OCI-M1 (cell line): ENCODE results near the gene DDC.
"Not testable (repeated sequence)": the region's sequence is repeated elsewhere in the genome, so short reads cannot be mapped to it uniquely, and the experiment has no call there.

Experiments used
- DNase-seq: peaks from one replicate; lab custom pipeline; 2025; lab: John Stamatoyannopoulos, UW

The DDC gene

GRCh38 chr7:50519350-50519749, 45.9 kb downstream of the DDC start:
- DNase-seq, result not testable (repeated sequence)

DNA sequence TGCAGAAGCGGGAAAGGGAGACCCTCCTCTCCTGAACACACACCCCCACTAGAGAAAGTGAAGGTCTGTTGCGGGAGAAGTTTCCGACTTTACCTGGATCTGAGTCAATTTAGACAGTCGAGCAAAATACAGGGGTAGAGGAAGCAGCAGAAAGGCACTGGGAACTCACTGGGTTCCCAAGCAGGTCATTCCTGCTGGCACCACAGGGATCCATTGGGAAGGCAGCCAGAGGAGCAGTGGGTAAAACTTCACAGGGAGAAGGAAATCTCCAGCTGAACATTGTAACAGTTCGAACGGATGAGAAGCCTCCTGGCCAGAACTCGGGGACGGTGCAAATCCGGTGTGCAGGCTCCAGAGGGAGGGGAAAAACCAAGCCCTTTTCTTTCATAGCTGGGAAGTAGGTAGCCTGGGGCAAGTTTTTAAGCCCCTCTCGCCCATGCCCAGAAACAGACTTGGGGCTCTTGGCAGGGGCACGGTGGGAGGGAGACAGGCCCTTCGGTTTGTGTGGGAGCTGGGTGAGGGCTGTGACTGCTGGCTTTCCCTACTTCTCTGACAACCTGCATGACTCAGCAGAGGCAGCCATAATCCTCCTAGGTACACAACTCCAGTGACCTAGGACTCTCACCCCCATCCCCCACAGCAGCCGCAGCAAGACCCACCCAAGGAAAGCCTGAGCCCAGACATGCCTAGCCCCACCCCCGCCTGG, 51.9 kb downstream of the DDC start:
- DNase-seq, result no peak

DNA sequence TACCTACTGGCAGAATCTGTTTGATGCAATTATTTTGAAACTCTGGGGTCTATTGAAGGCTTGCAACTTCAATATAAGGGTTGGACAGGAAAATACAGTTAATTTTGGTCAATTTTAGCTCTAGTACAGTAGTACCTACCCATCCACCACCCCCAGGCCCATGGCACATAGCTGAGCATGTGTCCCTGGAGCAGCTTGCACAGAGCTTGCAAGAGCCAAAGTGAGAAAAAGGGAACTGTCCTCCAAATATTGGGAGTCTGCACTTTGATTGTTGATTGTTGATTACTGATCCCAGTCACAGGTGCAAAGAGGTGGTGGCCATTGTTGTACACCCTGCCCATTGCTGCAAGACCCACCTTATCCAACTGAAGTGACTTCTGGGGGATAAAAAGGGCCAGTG, 52.8 kb downstream of the DDC start:
- no peak for DNase-seq

DNA sequence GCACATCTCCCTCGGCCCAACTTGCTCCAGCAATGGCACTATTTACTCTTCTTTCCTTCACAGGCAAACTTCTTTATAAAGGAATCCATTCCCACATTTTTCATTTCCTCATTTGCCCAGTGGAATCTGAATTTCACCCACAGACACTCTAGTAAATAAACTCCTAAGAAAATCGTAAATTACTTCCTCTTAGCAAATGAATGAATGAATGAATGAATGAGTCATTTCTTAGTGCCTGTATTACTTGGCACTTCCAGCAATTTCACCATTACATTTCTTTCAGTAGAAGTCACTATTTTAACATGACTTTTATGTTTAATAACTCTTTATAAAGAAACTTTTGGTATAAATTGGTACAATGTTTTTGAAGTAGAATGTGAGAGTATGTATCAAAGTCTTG, 55.7 kb downstream of the DDC start:
- DNase-seq, result no peak

- no peak for DNase-seq
These were observed 56.7 kb downstream of the DDC start for GRCh38 chr7:50508471-50508943.

DNA sequence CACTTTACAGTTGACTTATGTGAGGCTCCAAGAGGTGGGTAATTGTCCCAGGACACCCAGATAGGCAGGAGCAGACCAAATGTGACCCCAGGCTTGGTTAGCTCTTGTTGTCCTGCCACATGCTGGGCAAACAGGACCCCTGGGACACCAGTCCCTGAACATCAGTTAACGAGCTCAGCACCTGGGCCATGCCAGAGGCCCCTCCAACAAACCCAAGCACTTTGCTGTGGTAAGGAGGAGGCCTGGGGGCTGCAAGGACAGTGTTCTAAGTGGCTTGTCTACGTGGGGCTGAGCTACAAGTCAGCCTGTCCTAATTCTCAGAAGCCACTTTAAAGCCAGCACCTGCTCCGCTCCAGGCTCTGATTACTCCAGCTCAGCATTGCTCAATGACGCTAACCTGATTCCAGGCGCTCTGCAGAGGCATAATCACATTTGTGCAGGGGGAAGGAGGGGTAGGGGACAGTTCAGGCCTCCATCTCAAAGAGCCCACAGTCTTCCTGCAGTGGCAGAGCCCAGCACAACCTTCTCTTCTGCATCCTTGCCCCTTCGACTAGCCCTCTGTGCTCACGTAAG, 57.2 kb downstream of the DDC start:
- no peak for DNase-seq

DNA sequence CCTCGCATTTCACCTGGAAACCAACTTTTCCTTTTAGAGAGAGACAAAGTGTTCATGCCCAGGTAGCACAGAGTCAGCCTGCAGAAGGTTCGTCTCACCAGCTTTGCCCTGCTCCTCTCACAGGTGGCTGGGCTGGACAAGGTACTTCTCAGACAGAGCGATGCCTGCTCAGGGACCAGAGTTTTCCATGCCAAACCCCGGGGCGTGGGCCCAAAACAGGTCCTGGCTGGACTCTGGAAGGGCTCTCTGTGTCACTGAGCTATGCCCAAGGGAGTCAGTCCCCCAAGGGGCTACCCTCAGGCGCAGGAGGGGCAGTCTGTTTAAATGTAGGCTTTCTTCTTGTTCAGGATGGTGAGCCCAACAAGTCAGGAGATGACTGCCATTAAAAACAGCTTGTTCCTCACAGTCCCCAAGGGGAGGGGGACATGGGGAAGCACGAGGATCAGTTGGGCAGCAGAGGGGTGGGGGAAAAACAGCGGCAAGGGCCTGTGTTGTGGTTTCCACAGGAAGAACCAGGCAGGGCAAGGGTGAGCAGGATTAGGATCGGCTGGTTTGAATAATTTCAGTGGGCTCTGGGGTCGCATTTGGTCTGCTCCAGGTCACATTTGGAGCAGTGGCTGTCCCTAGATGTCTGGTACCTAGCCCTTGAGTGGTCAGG, 59.5 kb downstream of the DDC start:
- DNase-seq, result no peak

DNA sequence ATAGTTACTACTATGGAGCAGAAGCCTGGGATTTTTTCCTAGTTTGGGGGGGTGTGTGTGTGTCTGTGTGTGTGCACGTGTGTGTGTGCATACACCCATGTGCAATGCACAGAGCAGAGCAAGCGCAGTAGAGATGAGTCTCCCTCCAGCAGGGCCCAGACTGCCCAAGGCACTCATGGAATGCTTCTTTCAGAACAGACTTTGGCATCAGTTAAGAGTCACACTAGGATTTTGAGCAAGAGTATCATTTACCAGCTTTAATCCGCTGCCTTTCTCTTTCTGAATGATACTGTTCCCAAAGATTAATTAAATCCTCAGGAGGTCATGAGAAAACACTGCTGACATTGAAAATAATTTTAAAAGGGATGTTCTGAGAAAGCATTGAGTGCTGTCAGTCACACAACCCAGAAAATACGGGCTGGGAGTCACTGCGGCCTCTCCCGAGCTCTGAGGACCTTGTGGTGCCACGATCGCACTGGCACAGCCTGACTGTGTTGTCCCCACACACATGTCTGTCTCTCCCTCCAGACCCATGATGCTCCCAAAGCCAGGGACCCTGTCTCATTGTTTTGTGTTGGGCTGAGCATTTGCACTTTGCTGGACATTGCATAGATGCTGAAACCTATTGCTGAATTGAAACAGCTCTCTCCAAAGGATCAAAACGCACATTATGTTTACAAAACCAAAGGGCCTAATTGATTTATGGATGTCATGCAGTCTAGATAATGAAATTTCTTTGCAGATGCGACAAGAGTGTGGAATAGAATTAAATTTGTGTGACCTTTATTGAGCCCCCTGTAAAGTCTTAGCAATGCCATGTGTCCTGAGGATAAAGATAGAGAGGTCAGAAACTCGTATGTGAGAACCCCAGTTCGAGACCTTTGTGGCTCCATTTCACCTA, 60.3 kb downstream of the DDC start:
- DNase-seq, result no peak

DNA sequence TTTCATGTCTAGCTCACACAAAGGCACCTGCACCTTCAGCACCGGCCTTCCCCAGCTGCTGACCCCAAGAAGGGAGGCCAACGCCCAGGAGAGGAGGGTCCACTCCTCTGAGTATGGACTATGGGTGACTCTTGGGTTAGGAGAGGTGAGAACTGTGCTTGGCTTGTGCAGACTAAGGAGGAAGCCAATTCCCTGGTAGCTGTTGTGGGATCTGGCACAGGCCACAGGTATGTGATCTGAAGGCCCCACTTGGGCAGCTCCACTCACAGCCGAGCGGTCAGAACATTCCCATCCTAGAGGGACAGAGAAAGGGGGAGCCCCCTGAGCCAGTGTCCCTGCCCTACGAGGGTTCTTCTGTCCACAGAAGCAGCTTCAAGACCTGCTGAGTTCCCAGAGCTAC, 62.3 kb downstream of the DDC start:
- no peak for DNase-seq

- DNase-seq, result no peak
These were observed 63.1 kb downstream of the DDC start for GRCh38 chr7:50502001-50502684.

DNA sequence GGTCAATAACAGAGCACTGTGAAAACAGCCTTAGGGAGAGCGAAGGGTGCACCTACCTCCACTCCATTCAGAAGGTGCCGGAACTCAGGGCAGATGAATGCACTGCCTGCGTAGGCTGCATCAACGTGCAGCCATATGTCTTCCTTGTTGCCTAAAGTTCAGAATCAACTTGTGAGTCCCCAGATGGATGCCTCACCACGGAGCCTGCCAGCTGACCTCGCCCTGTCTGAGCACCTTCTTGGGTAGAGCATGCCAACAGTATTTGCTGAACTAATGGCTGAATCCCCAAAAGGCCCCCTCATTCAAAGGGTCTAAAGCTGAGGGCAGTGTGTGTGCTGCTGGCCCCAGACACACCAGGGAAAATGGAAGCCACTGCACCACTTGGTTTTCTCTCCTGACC, 66.1 kb downstream of the DDC start:
- DNase-seq, result no peak

DNA sequence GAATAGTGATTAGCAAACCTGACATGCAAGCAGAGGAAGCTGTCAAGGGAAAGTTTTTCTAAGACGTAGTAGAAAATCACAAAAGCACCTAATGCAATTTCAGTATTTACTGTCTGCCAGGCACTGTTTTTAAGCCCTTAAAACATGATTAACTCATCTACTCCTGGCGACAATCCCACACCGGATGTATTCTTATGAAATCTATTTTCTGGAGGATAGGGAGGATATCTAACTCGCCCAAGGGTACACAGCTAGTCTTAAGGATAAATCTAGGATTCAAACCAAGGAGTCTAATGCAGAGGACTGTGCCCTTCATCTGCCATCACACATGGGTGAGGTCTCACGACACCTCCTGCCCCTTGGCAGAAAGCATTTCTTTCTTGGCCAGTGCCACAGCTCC, 67.2 kb downstream of the DDC start:
- DNase-seq, result no peak

DNA sequence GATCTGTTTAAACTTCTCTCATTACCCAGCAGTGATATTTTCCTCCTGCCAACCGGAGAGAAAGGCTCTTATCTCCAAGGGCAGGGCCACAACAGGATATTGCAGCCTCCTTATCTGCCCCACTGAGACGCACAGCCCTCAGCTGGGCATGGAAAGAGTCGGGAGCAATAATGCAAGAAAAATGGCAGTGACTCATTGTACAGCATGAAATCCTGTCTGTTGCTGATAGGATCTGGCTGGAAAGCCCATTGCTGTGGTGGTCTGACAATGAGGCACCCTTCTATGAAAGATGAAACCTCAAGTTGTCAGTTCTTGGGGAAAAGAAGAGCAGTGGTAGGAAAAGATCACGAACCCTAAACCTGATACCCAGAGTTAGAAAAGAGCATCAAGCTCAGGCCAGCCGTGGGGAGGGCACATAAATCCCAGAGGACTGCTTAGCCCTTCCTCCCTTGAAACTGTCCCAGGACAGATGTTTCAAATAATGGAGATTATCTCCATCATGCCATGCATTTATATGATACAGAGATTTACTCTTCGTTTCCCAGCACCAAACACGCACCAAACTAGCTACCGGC, 68.0 kb downstream of the DDC start:
- peak; percentile 87 for DNase-seq

- no peak for DNase-seq
These were observed 68.6 kb downstream of the DDC start for GRCh38 chr7:50496569-50496968.

- DNase-seq, result no peak
These were observed 69.5 kb downstream of the DDC start for GRCh38 chr7:50495746-50496145.

DNA sequence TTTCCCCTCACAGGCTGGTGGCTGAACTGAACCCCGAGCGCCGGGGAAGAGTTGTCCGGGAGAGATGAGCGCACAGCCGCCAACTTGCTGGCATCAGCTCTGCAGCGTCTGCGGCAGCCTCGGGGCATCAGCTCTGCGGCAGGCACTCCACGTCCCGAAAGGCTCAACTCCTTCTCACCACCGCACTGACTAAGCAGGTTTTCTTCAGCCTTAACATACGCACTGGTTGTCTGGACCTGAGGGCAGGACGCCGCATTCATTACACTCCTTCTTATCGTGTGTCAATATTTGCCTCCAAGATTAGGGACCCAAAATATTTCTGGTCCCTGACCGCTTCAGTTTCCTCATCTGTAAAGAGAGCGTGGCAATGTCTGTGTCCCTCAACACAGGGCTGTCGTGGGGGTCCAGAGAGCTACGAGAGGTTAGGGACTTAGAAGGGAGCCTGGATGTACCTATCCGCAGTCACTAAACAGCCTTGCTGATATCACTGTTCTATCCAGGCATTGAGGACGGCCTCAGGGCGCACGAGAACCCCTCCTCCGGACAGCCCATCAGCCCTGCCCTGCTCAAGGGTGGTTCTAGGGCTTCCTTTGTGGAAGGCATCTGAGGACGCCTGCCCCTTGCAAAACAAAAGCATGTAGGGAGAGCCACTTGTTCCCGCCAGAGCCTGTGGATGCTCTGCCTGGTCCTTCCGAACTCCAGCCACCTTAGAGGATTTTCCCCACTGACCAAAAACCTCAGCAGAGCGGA, 72.3 kb downstream of the DDC start:
- no peak for DNase-seq

- DNase-seq, result no peak
These were observed 73.3 kb downstream of the DDC start for GRCh38 chr7:50491943-50492342.

GRCh38 chr7:50491209-50491608, 74.0 kb downstream of the DDC start:
- DNase-seq, result no peak

GRCh38 chr7:50488379-50488778, 76.8 kb downstream of the DDC start:
- peak; percentile 1 for DNase-seq

DNA sequence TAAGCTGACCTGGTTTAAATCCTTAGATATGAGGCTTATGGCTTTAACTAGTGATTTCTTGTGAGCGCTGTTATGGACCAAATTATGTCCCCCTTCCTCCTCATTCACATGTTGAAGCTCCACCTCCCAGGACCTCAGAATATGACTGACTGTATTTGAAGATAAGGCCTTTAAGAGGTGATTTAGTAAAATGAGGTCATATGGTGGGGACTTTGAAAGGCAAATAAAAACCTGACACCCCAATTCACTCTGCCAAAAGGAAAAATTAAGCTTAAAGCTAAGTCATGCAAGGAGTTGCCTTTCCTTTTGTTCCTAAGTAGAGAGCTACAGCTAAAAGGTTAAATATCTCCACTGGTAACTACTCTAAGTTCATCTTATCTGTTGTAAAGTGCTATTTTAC, 78.7 kb downstream of the DDC start:
- DNase-seq, result no peak

- DNase-seq, result no peak
These were observed 83.3 kb downstream of the DDC start for GRCh38 chr7:50481867-50482266.
